ENCODE results near the gene SRD5A1. TPM values are rescaled to one million over a fixed set of nuclear protein-coding genes. Genes with fewer than 3 reads are reported as not detected.

SRD5A1 gene
- total RNA-seq, 2 experiments from 2014 or later, result 15.9 to 20.4 TPM

- ChIA-PET CTCF (no interaction called here), POLR2A (no interaction called here)
- Mint-ChIP-seq H3K4me1 (ENCODE audit: low read depth) (peaks cover 2% of the 10 kb centered on the region), H3K4me3 (no peak overlapping the region), H3K36me3 (ENCODE audit: low read depth) (no peaks in the 10 kb centered on the region), H3K27me3 (ENCODE audit: low read depth) (peaks cover 20% of the 10 kb centered on the region), H3K9me3 (ENCODE audit: insufficient read depth) (no peaks in the 10 kb centered on the region), H3K27ac (no peak overlapping the region)
- ATAC-seq, result no peak
- DNase-seq, result no peak
Observed at GRCh38 chr5:6700074-6700684, 66.9 kb downstream of the SRD5A1 start.

- ATAC-seq (no peak), DNase-seq (no peak)
- peaks cover 3% of the 10 kb centered on the region for H3K4me1 Mint-ChIP-seq (ENCODE audit: low read depth)
- no peaks in the 10 kb centered on the region for H3K36me3 Mint-ChIP-seq (ENCODE audit: low read depth)
- H3K27me3 Mint-ChIP-seq (ENCODE audit: low read depth), result peaks cover 20% of the 10 kb centered on the region
- H3K9me3 Mint-ChIP-seq (ENCODE audit: insufficient read depth), result no peaks in the 10 kb centered on the region
- ChIA-PET POLR2A (no interaction called here), CTCF (no interaction called here)
- no peak overlapping the region for H3K27ac Mint-ChIP-seq
- H3K4me3 Mint-ChIP-seq, result no peak overlapping the region
Observed at GRCh38 chr5:6700685-6701355, 67.6 kb downstream of the SRD5A1 start.

DNA sequence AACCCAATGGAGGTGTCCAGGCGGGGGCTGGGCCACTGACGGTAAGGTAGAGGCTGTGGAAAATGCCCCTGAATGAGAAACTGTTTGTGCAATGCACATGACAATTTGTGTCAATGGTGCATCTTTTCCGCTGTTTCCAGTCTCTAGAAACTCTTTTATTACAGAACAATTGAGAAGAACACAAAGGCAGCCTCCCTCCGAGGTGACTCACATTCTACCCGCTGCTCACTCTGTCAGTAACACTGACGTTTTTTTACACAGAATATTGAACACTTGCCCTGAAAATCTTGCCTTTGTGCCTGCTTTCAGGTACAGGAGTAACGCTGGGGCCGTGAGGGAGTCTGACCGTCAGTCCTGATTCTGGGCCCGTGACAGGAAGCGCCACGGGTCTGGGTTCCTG, 68.3 kb downstream of the SRD5A1 start:
- DNase-seq (no peak), ATAC-seq (no peak)
- POLR2A ChIA-PET, result no interaction called here
- no peak overlapping the region for H3K27ac Mint-ChIP-seq
- CTCF ChIA-PET, result no interaction called here
- peaks cover 16% of the 10 kb centered on the region for H3K27me3 Mint-ChIP-seq (ENCODE audit: low read depth)
- H3K9me3 Mint-ChIP-seq (ENCODE audit: insufficient read depth), result no peaks in the 10 kb centered on the region
- no peaks in the 10 kb centered on the region for H3K36me3 Mint-ChIP-seq (ENCODE audit: low read depth)
- no peak overlapping the region for H3K4me3 Mint-ChIP-seq
- peaks cover 6% of the 10 kb centered on the region for H3K4me1 Mint-ChIP-seq (ENCODE audit: low read depth)

DNA sequence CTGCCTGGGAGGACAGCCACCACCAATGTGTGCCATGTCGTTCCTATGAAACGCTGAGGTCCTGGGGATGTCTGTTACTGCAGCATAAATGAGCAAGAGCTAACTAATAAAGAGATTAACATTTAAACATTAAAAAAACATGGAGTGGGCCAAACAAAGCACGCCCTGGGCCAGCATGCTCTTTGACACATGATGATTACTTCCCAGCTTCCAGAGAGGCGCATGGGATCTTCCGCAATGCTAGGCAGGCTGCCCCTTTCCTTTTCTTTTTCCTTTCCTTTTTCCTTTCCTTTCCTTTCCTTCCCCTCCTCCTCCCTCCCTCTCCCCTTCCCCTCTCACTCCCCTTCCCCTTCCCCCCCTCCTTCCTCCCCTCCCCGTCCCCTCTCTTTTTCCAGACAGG, 69.4 kb downstream of the SRD5A1 start:
- Mint-ChIP-seq H3K36me3 (ENCODE audit: low read depth) (no peaks in the 10 kb centered on the region), H3K9me3 (ENCODE audit: insufficient read depth) (no peaks in the 10 kb centered on the region), H3K27ac (no peak overlapping the region), H3K4me3 (no peak overlapping the region), H3K4me1 (ENCODE audit: low read depth) (peaks cover 7% of the 10 kb centered on the region), H3K27me3 (ENCODE audit: low read depth) (peaks cover 6% of the 10 kb centered on the region)
- POLR2A ChIA-PET, result no interaction called here
- DNase-seq, result no peak
- CTCF ChIA-PET, result no interaction called here
- ATAC-seq, result no peak

DNA sequence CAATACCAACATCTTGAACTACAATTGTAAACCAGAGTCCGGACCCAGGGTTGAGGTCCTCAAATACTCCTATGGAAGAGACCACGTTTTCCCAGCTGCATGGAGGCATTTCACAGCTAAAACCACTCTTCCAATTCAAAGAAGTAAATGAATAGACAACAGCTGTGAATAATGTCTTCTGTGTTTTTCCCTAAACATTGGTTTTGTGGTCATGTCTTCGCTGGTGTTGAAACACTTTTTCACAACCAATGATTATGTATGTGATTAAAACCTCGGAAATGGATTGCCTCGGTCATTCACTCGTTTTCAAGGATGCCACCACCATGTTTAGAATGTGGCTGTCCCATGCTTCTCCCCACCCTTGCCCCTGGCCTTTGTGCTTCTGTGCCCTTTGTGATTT, 70.6 kb downstream of the SRD5A1 start:
- ATAC-seq (no peak), DNase-seq (no peak)
- Mint-ChIP-seq H3K27ac (no peak overlapping the region), H3K4me3 (no peak overlapping the region), H3K27me3 (ENCODE audit: low read depth) (peaks cover 4% of the 10 kb centered on the region), H3K36me3 (ENCODE audit: low read depth) (no peaks in the 10 kb centered on the region), H3K4me1 (ENCODE audit: low read depth) (peaks cover 11% of the 10 kb centered on the region), H3K9me3 (ENCODE audit: insufficient read depth) (no peaks in the 10 kb centered on the region)
- POLR2A ChIA-PET, result no interaction called here
- CTCF ChIA-PET, result no interaction called here

GRCh38 chr5:6704361-6704851, 71.2 kb downstream of the SRD5A1 start:
- H3K4me3 Mint-ChIP-seq, result no peak overlapping the region
- ChIA-PET POLR2A (no interaction called here), CTCF (no interaction called here)
- H3K9me3 Mint-ChIP-seq (ENCODE audit: insufficient read depth), result no peaks in the 10 kb centered on the region
- peaks cover 4% of the 10 kb centered on the region for H3K27me3 Mint-ChIP-seq (ENCODE audit: low read depth)
- H3K4me1 Mint-ChIP-seq (ENCODE audit: low read depth), result peaks cover 11% of the 10 kb centered on the region
- ATAC-seq, result no peak
- no peak overlapping the region for H3K27ac Mint-ChIP-seq
- no peaks in the 10 kb centered on the region for H3K36me3 Mint-ChIP-seq (ENCODE audit: low read depth)
- no peak for DNase-seq

- no peak for ATAC-seq
- Mint-ChIP-seq H3K27me3 (ENCODE audit: low read depth) (peaks cover 2% of the 10 kb centered on the region), H3K9me3 (ENCODE audit: insufficient read depth) (no peaks in the 10 kb centered on the region), H3K27ac (no peak overlapping the region), H3K36me3 (ENCODE audit: low read depth) (no peaks in the 10 kb centered on the region), H3K4me1 (ENCODE audit: low read depth) (peaks cover 11% of the 10 kb centered on the region), H3K4me3 (no peak overlapping the region)
- ChIA-PET CTCF (no interaction called here), POLR2A (no interaction called here)
- DNase-seq, result no peak
Observed at GRCh38 chr5:6705088-6705487, 71.8 kb downstream of the SRD5A1 start.

GRCh38 chr5:6705959-6706358, 72.7 kb downstream of the SRD5A1 start:
- Mint-ChIP-seq H3K4me1 (ENCODE audit: low read depth) (peaks cover 11% of the 10 kb centered on the region), H3K4me3 (no peak overlapping the region), H3K27ac (no peak overlapping the region), H3K27me3 (ENCODE audit: low read depth) (no peaks in the 10 kb centered on the region), H3K9me3 (ENCODE audit: insufficient read depth) (no peaks in the 10 kb centered on the region), H3K36me3 (ENCODE audit: low read depth) (no peaks in the 10 kb centered on the region)
- CTCF ChIA-PET, result no interaction called here
- POLR2A ChIA-PET, result interaction anchor here (0.5 kb wide), 1 partner anchor 754 kb away, joined by 3 read pairs; no protein-coding TSS in a partner anchor
- ATAC-seq (no peak), DNase-seq (no peak)

DNA sequence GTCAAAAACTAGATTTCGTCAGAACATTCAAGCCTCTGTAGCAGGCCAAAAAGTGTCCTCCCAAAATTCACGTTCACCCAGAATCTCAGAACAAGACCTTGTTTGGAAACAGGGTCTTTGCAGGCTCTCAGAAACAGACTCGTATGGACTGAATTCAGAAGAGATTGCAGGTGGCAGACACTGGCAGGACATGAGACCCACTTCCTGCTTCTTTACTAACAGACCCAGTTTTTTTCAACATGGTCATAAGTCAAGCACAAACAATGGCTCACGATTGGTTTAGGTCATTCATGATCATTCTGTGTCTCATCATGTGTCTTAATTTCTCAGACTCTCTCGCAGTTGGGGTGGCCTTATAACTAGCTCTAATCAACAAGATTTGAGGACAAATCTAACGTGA, 74.6 kb downstream of the SRD5A1 start:
- Mint-ChIP-seq H3K36me3 (ENCODE audit: low read depth) (no peaks in the 10 kb centered on the region), H3K9me3 (ENCODE audit: insufficient read depth) (no peaks in the 10 kb centered on the region), H3K27ac (no peak overlapping the region), H3K4me1 (ENCODE audit: low read depth) (peaks cover 23% of the 10 kb centered on the region), H3K27me3 (ENCODE audit: low read depth) (no peaks in the 10 kb centered on the region), H3K4me3 (no peak overlapping the region)
- ChIA-PET CTCF (no interaction called here), POLR2A (no interaction called here)
- ATAC-seq (no peak), DNase-seq (no peak)

DNA sequence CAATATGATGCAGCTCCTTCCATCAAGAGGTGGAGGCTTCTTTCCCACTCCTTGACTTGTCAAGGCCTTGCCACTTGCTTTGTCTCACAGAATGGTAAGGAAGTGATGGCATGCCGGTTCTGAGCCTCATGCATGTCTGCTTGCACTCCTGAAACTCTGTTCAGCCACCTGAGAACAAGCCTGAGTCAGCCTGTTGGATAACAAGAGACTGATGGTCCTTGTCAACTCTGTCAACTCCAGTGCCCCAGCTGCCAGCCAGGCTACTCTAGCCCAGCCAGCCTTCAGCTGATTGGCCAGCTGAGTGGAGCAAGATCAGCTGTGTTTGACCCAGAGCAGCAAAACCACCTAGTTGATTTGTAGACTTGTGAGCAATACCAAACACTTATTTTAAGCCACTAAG, 75.6 kb downstream of the SRD5A1 start:
- no peak for ATAC-seq
- Mint-ChIP-seq H3K4me3 (no peak overlapping the region), H3K27ac (no peak overlapping the region), H3K27me3 (ENCODE audit: low read depth) (no peaks in the 10 kb centered on the region), H3K36me3 (ENCODE audit: low read depth) (no peaks in the 10 kb centered on the region), H3K9me3 (ENCODE audit: insufficient read depth) (no peaks in the 10 kb centered on the region), H3K4me1 (ENCODE audit: low read depth) (peaks cover 23% of the 10 kb centered on the region)
- DNase-seq, result no peak
- CTCF ChIA-PET, result interaction anchor here (1.0 kb wide), 1 partner anchor 36 kb away, joined by 4 read pairs; no protein-coding TSS in a partner anchor
- POLR2A ChIA-PET, result interaction anchor here (0.6 kb wide), 1 partner anchor 77 kb away, joined by 3 read pairs; no protein-coding TSS in a partner anchor

DNA sequence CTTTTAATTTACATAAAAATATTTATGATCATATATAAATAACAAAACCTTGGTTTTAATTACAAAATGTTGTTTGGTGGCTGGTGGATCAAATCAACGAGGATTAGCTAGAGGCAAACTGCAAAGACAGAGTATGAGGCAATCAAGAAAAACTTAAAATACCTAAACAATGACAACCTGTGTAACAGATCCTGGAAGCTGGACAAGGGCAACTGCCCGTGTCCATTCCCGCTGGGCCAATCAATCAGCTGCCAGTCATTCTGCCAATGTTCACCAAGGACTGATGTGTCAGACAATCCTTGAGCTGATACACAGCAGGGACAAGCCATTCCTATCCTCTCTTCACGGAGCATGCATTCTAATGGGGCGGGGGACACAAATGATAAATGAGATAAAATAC, 76.8 kb downstream of the SRD5A1 start:
- ATAC-seq (no peak), DNase-seq (no peak)
- Mint-ChIP-seq H3K9me3 (ENCODE audit: insufficient read depth) (no peaks in the 10 kb centered on the region), H3K4me1 (ENCODE audit: low read depth) (peaks cover 23% of the 10 kb centered on the region), H3K27ac (no peak overlapping the region), H3K27me3 (ENCODE audit: low read depth) (no peaks in the 10 kb centered on the region), H3K4me3 (no peak overlapping the region), H3K36me3 (ENCODE audit: low read depth) (peaks cover 2% of the 10 kb centered on the region)
- POLR2A ChIA-PET, result no interaction called here
- CTCF ChIA-PET, result no interaction called here

GRCh38 chr5:6710551-6711318, 77.5 kb downstream of the SRD5A1 start:
- DNase-seq (no peak), ATAC-seq (no peak)
- Mint-ChIP-seq H3K27ac (no peak overlapping the region), H3K36me3 (ENCODE audit: low read depth) (peaks cover 6% of the 10 kb centered on the region), H3K27me3 (ENCODE audit: low read depth) (no peaks in the 10 kb centered on the region), H3K4me1 (ENCODE audit: low read depth) (peaks cover 25% of the 10 kb centered on the region), H3K9me3 (ENCODE audit: insufficient read depth) (no peaks in the 10 kb centered on the region), H3K4me3 (no peak overlapping the region)
- ChIA-PET CTCF (interaction anchor here (1.3 kb wide), 1 partner anchor 35 kb away, joined by 5 read pairs; no protein-coding TSS in a partner anchor), POLR2A (interaction anchor here (2.8 kb wide), 1 partner anchor 78 kb away, joined by 24 read pairs; the partner anchor contains the start of genes NSUN2 and SRD5A1)
